K562 (cell line): ENCODE data around the gene AKAP13.

Source experiments
- ATF3 ChIP-seq, 2 experiments: fragments of 450-650 bp in 1 of 2; sonication (generic) in 1 of 2; formaldehyde crosslinking in 1 of 2; IDR thresholded peaks in 1 of 2; conservative IDR thresholded peaks in 1 of 2; 2 replicates each; pipeline versions ENCODE4 v1.6.1 to v1.8.1; 2016 to 2023; ENCODE audit warnings: mild to moderate bottlenecking in 2 of 2, moderate library complexity in 2 of 2, inconsistent platforms in 1 of 2, missing genetic modification reagents in 1 of 2
- CTCF ChIP-seq, 3 experiments: IDR thresholded peaks in 2 of 3; conservative IDR thresholded peaks in 1 of 3; 2 replicates each; pipeline ENCODE4 v1.5.1; 2011 to 2012; ENCODE audit warnings: low read length in 3 of 3, mild to moderate bottlenecking in 3 of 3, control low read depth in 2 of 3, improper control_type of control experiment in 1 of 3, inconsistent platforms in 1 of 3, low read depth in 1 of 3, mixed read lengths in 1 of 3, moderate library complexity in 1 of 3; ENCODE audit not compliant: insufficient read depth in 2 of 3
- E2F6 ChIP-seq, 2 experiments: IDR thresholded peaks; 2 replicates each; pipeline ENCODE4 v1.6.1; 2011; ENCODE audit warnings: borderline replicate concordance in 1 of 2, control low read depth in 1 of 2, low read depth in 1 of 2, low read length in 1 of 2, mild to moderate bottlenecking in 1 of 2, mixed read lengths in 1 of 2, moderate library complexity in 1 of 2; ENCODE audit not compliant: insufficient read depth in 1 of 2, insufficient read length in 1 of 2, poor library complexity in 1 of 2, severe bottlenecking in 1 of 2; ENCODE audit errors: extremely low read depth in 1 of 2
- HDGF ChIP-seq: fragments of 450-650 bp; IDR thresholded peaks from 2 replicates; pipeline ENCODE4 v1.6.1; 2016
- MXI1 ChIP-seq: IDR thresholded peaks from 2 replicates; pipeline ENCODE4 v1.6.1; 2011; ENCODE audit warnings: low read depth, mild to moderate bottlenecking, improper control_type of control experiment, low read length
- POLR2A ChIP-seq: fragments of 450-650 bp; conservative IDR thresholded peaks from 2 replicates; pipeline ENCODE4 v1.6.1; 2016
- POLR3G ChIP-seq: IDR thresholded peaks from 2 replicates; pipeline ENCODE4 v1.6.1; 2011; ENCODE audit not compliant: insufficient read length, insufficient replicate concordance; ENCODE audit errors: extremely low read depth
- SMARCB1 ChIP-seq: IDR thresholded peaks from 2 replicates; pipeline ENCODE4 v1.6.1; 2011; ENCODE audit warnings: improper control_type of control experiment, low read depth; ENCODE audit not compliant: insufficient read length
- U2AF1 ChIP-seq: fragments of 200-400 bp; formaldehyde crosslinking; optimal IDR thresholded peaks from 2 replicates; pipeline ENCODE3; 2017; ENCODE audit warnings: mild to moderate bottlenecking, low read depth, low read length, moderate library complexity
- ZBED1 ChIP-seq: IDR thresholded peaks from 2 replicates; pipeline ENCODE4 v1.6.1; 2014
- ZBTB40 ChIP-seq, 2 experiments: fragments of 450-650 bp in 1 of 2; sonication (generic) in 1 of 2; formaldehyde crosslinking in 1 of 2; IDR thresholded peaks; 2 replicates each; pipeline versions ENCODE4 v1.7.1 to v1.9.0; 2016 to 2022; ENCODE audit warnings: inconsistent platforms in 1 of 2, mild to moderate bottlenecking in 1 of 2, missing genetic modification reagents in 1 of 2
- ZFX ChIP-seq: sonication (generic); formaldehyde crosslinking; IDR thresholded peaks from 2 replicates; pipeline ENCODE4 v1.8.0; 2022; ENCODE audit warnings: mild to moderate bottlenecking, missing genetic modification reagents, moderate library complexity

- TF ChIP-seq ATF3 (IDR thresholded peaks at IDR 0.05) (no peak), ATF3 (CRISPR knock-in tag; conservative IDR thresholded peaks at IDR 0.05) (no peak), CTCF (IDR thresholded peaks at IDR 0.05 in 2 of 3, conservative IDR thresholded peaks at IDR 0.05 in 1 of 3; ENCODE audit: insufficient read depth in 2 of 3, low read depth in 1 of 3, low read length in 3 of 3) (no peak), MXI1 (no peak), SMARCB1 (no peak), HDGF (no peak), POLR3G (no peak), ZBTB40 (IDR thresholded peaks at IDR 0.05) (no peak), ZBTB40 (CRISPR knock-in tag; IDR thresholded peaks at IDR 0.05) (no peak), E2F6 (IDR thresholded peaks at IDR 0.05; ENCODE audit: borderline replicate concordance in 1 of 2, extremely low read depth in 1 of 2, insufficient read depth in 1 of 2, insufficient read length in 1 of 2, low read depth in 1 of 2, low read length in 1 of 2, poor library complexity in 1 of 2, severe bottlenecking in 1 of 2) (no peak), ZFX (CRISPR knock-in tag) (no peak), ZBED1 (no peak), U2AF1 (no peak), POLR2A (no peak)
Measured at GRCh38 chr15:85609492-85609891, 229.1 kb downstream of the AKAP13 start.
